ENCODE data around the gene DMRTA2. TPM values are rescaled to one million over a fixed set of nuclear protein-coding genes. Genes with fewer than 3 reads are reported as not detected.

The DMRTA2 gene
- total RNA-seq, 1 donor from 2014 or later: not detected

DNA sequence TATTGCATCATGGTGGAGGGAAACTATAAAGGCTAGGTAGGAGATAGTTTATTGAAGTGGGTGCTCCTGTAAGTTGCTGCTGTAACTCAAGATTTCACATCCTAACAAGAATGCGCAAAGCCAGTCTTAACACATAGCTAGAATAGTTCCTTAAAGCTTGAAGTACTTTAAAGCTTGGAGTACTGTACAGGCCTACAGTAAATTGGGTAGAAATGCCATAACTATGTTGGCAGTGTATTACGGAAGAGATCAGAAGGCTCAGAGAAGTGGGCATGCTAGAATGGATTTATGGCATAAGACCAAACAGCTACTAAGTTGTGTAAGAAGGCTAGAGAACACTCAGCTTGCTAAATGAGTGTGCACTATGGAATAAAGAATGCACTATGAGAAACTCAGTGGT, 44.5 kb downstream of the DMRTA2 start:
- peaks cover 16% of the 10 kb centered on the region for H3K9me3 Mint-ChIP-seq
- H3K27ac ChIP-seq: no peak overlapping the region
- H3K9ac ChIP-seq: no peak overlapping the region
- no peaks in the 10 kb centered on the region for H3K4me1 Mint-ChIP-seq
- no peaks in the 10 kb centered on the region for H3K36me3 ChIP-seq
- H3K4me1 ChIP-seq: no peaks in the 10 kb centered on the region
- no peaks in the 10 kb centered on the region for H3K9me3 ChIP-seq (ENCODE audit: low read depth)
- no peaks in the 10 kb centered on the region for H3K36me3 Mint-ChIP-seq
- H3K27ac Mint-ChIP-seq: no peak overlapping the region
- H3K4me3 ChIP-seq: no peak overlapping the region
- no peaks in the 10 kb centered on the region for H3F3A ChIP-seq (ENCODE audit: low read depth)
- no peak overlapping the region for H3K4me3 Mint-ChIP-seq
- H4K20me1 ChIP-seq (ENCODE audit: low read depth): no peaks in the 10 kb centered on the region
- H3K27me3 ChIP-seq: no peaks in the 10 kb centered on the region
- H3K79me2 ChIP-seq (ENCODE audit: low read depth): no peaks in the 10 kb centered on the region
- H3K27me3 Mint-ChIP-seq (ENCODE audit: insufficient read depth, low read depth): peaks cover 6% of the 10 kb centered on the region
- H3K4me2 ChIP-seq: no peak overlapping the region
- no peak for DNase-seq (ENCODE audit: low spot score)
- no peak for TF ChIP-seq EZH2 (IDR thresholded peaks at IDR 0.05)
- no peak for TF ChIP-seq EZH2phosphoT487 (IDR thresholded peaks at IDR 0.05)
- TF ChIP-seq, protein P1, sequence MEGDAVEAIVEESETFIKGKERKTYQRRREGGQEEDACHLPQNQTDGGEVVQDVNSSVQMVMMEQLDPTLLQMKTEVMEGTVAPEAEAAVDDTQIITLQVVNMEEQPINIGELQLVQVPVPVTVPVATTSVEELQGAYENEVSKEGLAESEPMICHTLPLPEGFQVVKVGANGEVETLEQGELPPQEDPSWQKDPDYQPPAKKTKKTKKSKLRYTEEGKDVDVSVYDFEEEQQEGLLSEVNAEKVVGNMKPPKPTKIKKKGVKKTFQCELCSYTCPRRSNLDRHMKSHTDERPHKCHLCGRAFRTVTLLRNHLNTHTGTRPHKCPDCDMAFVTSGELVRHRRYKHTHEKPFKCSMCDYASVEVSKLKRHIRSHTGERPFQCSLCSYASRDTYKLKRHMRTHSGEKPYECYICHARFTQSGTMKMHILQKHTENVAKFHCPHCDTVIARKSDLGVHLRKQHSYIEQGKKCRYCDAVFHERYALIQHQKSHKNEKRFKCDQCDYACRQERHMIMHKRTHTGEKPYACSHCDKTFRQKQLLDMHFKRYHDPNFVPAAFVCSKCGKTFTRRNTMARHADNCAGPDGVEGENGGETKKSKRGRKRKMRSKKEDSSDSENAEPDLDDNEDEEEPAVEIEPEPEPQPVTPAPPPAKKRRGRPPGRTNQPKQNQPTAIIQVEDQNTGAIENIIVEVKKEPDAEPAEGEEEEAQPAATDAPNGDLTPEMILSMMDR (IDR thresholded peaks at IDR 0.05): no peak
- H2AFZ ChIP-seq (replicated peaks): no peak overlapping the region

DNA sequence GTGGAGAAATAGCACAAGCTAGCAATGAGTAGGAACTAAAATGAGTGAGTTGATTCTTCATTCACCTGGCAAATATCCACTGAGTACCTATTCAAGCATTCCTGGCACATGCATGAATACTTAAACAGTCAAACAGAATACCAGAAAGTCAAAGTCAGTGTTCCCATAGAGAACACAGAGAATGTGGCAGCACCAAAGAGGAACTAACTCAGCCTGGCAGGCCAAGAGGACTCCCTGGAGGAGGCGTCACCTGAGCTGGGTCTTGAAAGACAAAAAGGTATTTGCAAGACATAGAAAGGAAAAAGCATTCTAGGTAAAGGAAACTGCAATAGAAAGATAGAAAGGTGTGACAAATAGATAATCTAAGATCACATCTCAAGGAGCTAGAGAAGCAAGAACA, 49.7 kb downstream of the DMRTA2 start:
- Histone ChIP-seq H3K4me2 (no peak overlapping the region), H2AFZ (replicated peaks) (no peak overlapping the region), H3K9me3 (ENCODE audit: low read depth) (no peaks in the 10 kb centered on the region), H3K4me1 (peaks cover 6% of the 10 kb centered on the region), H3K27ac (no peak overlapping the region), H3K36me3 (no peaks in the 10 kb centered on the region), H3K9ac (no peak overlapping the region), H4K20me1 (ENCODE audit: low read depth) (no peaks in the 10 kb centered on the region), H3K27me3 (peaks cover 1% of the 10 kb centered on the region), H3F3A (ENCODE audit: low read depth) (no peaks in the 10 kb centered on the region), H3K79me2 (ENCODE audit: low read depth) (no peaks in the 10 kb centered on the region), H3K4me3 (no peak overlapping the region)
- H3K27me3 Mint-ChIP-seq (ENCODE audit: insufficient read depth, low read depth): peaks cover 9% of the 10 kb centered on the region
- H3K4me1 Mint-ChIP-seq: no peaks in the 10 kb centered on the region
- no peaks in the 10 kb centered on the region for H3K36me3 Mint-ChIP-seq
- no peak for DNase-seq (ENCODE audit: low spot score)
- H3K4me3 Mint-ChIP-seq: no peak overlapping the region
- H3K9me3 Mint-ChIP-seq: peaks cover 11% of the 10 kb centered on the region
- TF ChIP-seq EZH2phosphoT487 (IDR thresholded peaks at IDR 0.05) (no peak), EZH2 (IDR thresholded peaks at IDR 0.05) (no peak)
- TF ChIP-seq, protein P1 (IDR thresholded peaks at IDR 0.05): no peak
- no peak overlapping the region for H3K27ac Mint-ChIP-seq

DNA sequence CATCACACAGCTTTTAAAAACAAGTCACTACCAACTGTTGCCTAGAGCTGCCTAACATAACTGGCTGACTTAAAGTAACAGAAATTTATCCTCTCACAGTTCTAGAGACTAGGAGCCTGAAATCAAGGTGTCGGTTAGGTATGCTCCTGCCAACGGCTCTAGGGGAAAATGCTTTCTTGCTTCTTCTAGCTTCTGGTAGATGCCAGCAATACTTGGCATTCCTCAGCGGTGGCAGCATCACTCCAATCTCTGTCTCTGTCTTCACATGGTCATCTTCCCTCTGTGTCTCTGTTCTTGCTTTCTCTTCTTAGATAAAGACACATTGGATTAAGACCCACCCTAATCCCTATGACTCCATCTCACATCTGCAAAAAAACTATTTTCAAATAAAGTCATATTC, 51.5 kb downstream of the DMRTA2 start:
- Histone ChIP-seq H3F3A (ENCODE audit: low read depth) (no peaks in the 10 kb centered on the region), H4K20me1 (ENCODE audit: low read depth) (no peaks in the 10 kb centered on the region), H3K79me2 (ENCODE audit: low read depth) (no peaks in the 10 kb centered on the region), H3K9ac (no peak overlapping the region), H3K36me3 (no peaks in the 10 kb centered on the region), H3K4me3 (no peak overlapping the region), H2AFZ (replicated peaks) (no peak overlapping the region), H3K27me3 (peaks cover 19% of the 10 kb centered on the region), H3K4me1 (peaks cover 6% of the 10 kb centered on the region), H3K4me2 (no peak overlapping the region), H3K27ac (no peak overlapping the region), H3K9me3 (ENCODE audit: low read depth) (no peaks in the 10 kb centered on the region)
- Mint-ChIP-seq H3K27ac (no peak overlapping the region), H3K4me3 (no peak overlapping the region), H3K36me3 (no peaks in the 10 kb centered on the region), H3K4me1 (no peaks in the 10 kb centered on the region), H3K27me3 (ENCODE audit: insufficient read depth, low read depth) (peaks cover 17% of the 10 kb centered on the region), H3K9me3 (peaks cover 11% of the 10 kb centered on the region)
- DNase-seq (ENCODE audit: low spot score): no peak
- TF ChIP-seq, protein P1 (IDR thresholded peaks at IDR 0.05): no peak
- no peak for TF ChIP-seq EZH2 (IDR thresholded peaks at IDR 0.05)
- no peak for TF ChIP-seq EZH2phosphoT487 (IDR thresholded peaks at IDR 0.05)

All from neural progenitor cell (in vitro differentiated cells).